ENCODE data around the gene BLVRB.

GRCh38 chr19:40474737-40475136, 9.2 kb upstream of the BLVRB start:
- TF ChIP-seq, protein P1, sequence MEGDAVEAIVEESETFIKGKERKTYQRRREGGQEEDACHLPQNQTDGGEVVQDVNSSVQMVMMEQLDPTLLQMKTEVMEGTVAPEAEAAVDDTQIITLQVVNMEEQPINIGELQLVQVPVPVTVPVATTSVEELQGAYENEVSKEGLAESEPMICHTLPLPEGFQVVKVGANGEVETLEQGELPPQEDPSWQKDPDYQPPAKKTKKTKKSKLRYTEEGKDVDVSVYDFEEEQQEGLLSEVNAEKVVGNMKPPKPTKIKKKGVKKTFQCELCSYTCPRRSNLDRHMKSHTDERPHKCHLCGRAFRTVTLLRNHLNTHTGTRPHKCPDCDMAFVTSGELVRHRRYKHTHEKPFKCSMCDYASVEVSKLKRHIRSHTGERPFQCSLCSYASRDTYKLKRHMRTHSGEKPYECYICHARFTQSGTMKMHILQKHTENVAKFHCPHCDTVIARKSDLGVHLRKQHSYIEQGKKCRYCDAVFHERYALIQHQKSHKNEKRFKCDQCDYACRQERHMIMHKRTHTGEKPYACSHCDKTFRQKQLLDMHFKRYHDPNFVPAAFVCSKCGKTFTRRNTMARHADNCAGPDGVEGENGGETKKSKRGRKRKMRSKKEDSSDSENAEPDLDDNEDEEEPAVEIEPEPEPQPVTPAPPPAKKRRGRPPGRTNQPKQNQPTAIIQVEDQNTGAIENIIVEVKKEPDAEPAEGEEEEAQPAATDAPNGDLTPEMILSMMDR (IDR thresholded peaks at IDR 0.05) = no peak
- TF ChIP-seq POLR2AphosphoS5 (IDR thresholded peaks at IDR 0.05) (no peak), POLR2A (IDR thresholded peaks at IDR 0.05) (no peak), EP300 (IDR thresholded peaks at IDR 0.05) (no peak)
